GM19239 (cell line): ENCODE measurements around the gene REXO1.
A peak's percentile ranks its signal among the peaks of the same experiment; 100 is the strongest.

ENCODE experiments used
- DNase-seq: peaks from one replicate; pipeline ENCODE4 v3.0.0; 2011; ENCODE audit warnings: low spot score; ENCODE audit not compliant: insufficient read length
- FAIRE-seq: peaks from 2 replicates; lab custom pipeline; 2011; peaks lifted over from hg19 to GRCh38; lab: Jason Lieb, UNC

Gene REXO1

GRCh38 chr19:1817553-1818179, 30.6 kb downstream of the REXO1 start:
- DNase-seq, result no peak
- no peak for FAIRE-seq

GRCh38 chr19:1816530-1817298, 31.6 kb downstream of the REXO1 start:
- no peak for FAIRE-seq

GRCh38 chr19:1815605-1816529, 32.4 kb downstream of the REXO1 start:
- no peak for FAIRE-seq

More at GRCh38 chr19:1816530-1817298, 31.6 kb downstream of the REXO1 start:
- no peak for DNase-seq

GRCh38 chr19:1814833-1815604, 33.3 kb downstream of the REXO1 start:
- DNase-seq, result no peak
- FAIRE-seq, result no peak

More at GRCh38 chr19:1815605-1816529, 32.4 kb downstream of the REXO1 start:
- DNase-seq, result no peak

- FAIRE-seq (no peak), DNase-seq (no peak)
Measured at GRCh38 chr19:1814391-1814790, 33.9 kb downstream of the REXO1 start.

GRCh38 chr19:1813192-1814182, 34.8 kb downstream of the REXO1 start:
- DNase-seq (no peak), FAIRE-seq (no peak)

GRCh38 chr19:1812426-1813191, 35.7 kb downstream of the REXO1 start:
- FAIRE-seq (peak; percentile 97), DNase-seq (peak; percentile 97)

GRCh38 chr19:1811942-1812425, 36.3 kb downstream of the REXO1 start, which contains the start of gene ATP8B3:
Gene ATP8B3 (minus strand): TSS chr19:1812276. CDS start chr19:1811736, 540 bp downstream.
- DNase-seq, result peak; percentile 100
- no peak for FAIRE-seq

GRCh38 chr19:1811472-1811894, 36.8 kb downstream of the REXO1 start:
- FAIRE-seq, result no peak
- no peak for DNase-seq

- no peak for DNase-seq
Measured at GRCh38 chr19:1810439-1811160, 37.7 kb downstream of the REXO1 start.

GRCh38 chr19:1809678-1810077, 38.6 kb downstream of the REXO1 start:
- no peak for FAIRE-seq
- DNase-seq, result no peak

More at GRCh38 chr19:1810439-1811160, 37.7 kb downstream of the REXO1 start:
- no peak for FAIRE-seq

- DNase-seq, result no peak
- FAIRE-seq, result no peak
Measured at GRCh38 chr19:1808395-1808731, 39.9 kb downstream of the REXO1 start.

- DNase-seq (no peak), FAIRE-seq (no peak)
Measured at GRCh38 chr19:1807695-1808394, 40.4 kb downstream of the REXO1 start.

GRCh38 chr19:1807030-1807694, 41.1 kb downstream of the REXO1 start:
- no peak for DNase-seq
- FAIRE-seq, result no peak

- no peak for FAIRE-seq
- DNase-seq, result no peak
Measured at GRCh38 chr19:1806184-1807029, 41.9 kb downstream of the REXO1 start.
